B cell (primary cell): ENCODE measurements around the gene TMEM156.

Experiments
- CTCF ChIP-seq: fragments of 200-600 bp; IDR thresholded peaks from one replicate; pipeline ENCODE4 v1.8.0; 2022; ENCODE audit warnings: antibody characterized with exemption, mild to moderate bottlenecking
- EZH2 ChIP-seq: IDR thresholded peaks from 2 replicates; pipeline ENCODE4 v1.6.1; 2012; ENCODE audit warnings: borderline replicate concordance, low read depth, mild to moderate bottlenecking, moderate library complexity, low read length; ENCODE audit not compliant: insufficient read depth, poor library complexity, severe bottlenecking

GRCh38 chr4:38957893-38958292 is 74.3 kb downstream of the TMEM156 start:
- TF ChIP-seq CTCF (no peak), EZH2 (no peak)
